Prostate gland (tissue), 2 donors: ENCODE results near the gene HSF2BP. TPM values are rescaled to one million over a fixed set of nuclear protein-coding genes. Genes with fewer than 3 reads are reported as not detected.
"Not testable (repeated sequence)": the region's sequence is repeated elsewhere in the genome, so short reads cannot be mapped to it uniquely, and the experiment has no call there.

Experiments
- DNase-seq: peaks from one replicate; pipeline ENCODE4 v3.0.0-alpha.2; 2019; ENCODE audit warnings: low spot score
- H3K27ac ChIP-seq, 2 donors: fragments of 200-600 bp; sonication (generic); 2 replicates each; pipeline ENCODE4 v1.5.1; 2017 to 2019
- H3K27me3 ChIP-seq: fragments of 200-600 bp; sonication (generic); replicated peaks from 2 replicates; pipeline ENCODE4 v1.5.1; 2019; ENCODE audit not compliant: insufficient read depth
- H3K36me3 ChIP-seq, 2 donors: fragments of 200-600 bp; sonication (generic); 1 replicate in 1 of 2; 2 replicates in 1 of 2; pipeline versions ENCODE4 v1.5.1 to v1.8.1; 2017 to 2019
- H3K4me1 ChIP-seq: fragments of 200-600 bp; sonication (generic); replicated peaks from 2 replicates; pipeline ENCODE4 v1.5.1; 2019
- H3K4me3 ChIP-seq, 2 donors: fragments of 200-600 bp; sonication (generic); 2 replicates each; pipeline ENCODE4 v1.5.1; 2017 to 2019
- H3K9me3 ChIP-seq: fragments of 200-600 bp; sonication (generic); 2 replicates; pipeline ENCODE4 v1.5.1; 2017
- POLR2A ChIP-seq: fragments of 450-650 bp; IDR thresholded peaks from one replicate; pipeline ENCODE4 v1.6.1; 2016; ENCODE audit warnings: antibody characterized with exemption, mild to moderate bottlenecking
- POLR2AphosphoS5 ChIP-seq: sonication (generic); formaldehyde crosslinking; IDR thresholded peaks from one replicate; pipeline ENCODE4 v1.6.1; 2017; ENCODE audit warnings: antibody characterized with exemption
- WGBS: methylation state at CpG from one replicate; pipeline ENCODE4 v1.1.5; 2018; 5-methylcytosine and 5-hydroxymethylcytosine counted together
- intact Hi-C: fragments of 100-400 bp; cut with DNase I; formaldehyde crosslinking; loops from one replicate; pipeline ENCODE4 v1.14.2; 2022
- total RNA-seq, 2 donors: library from RNA; depleted of rRNA; stranded (reverse); fragments of >200 nt; gene quantifications; one replicate each; pipeline ENCODE4 v1.1.0, GENCODE V29; 2016
- TF ChIP-seq, protein P1 (sequence below), 4 experiments: fragments of 200-600 bp in 2 of 4; fragments of 450-650 bp in 2 of 4; sonication (generic) in 2 of 4; IDR thresholded peaks; 1 replicate in 3 of 4; 2 replicates in 1 of 4; pipeline ENCODE4 v1.5.1; 2016 to 2019; ENCODE audit warnings: antibody characterized with exemption in 4 of 4, mild to moderate bottlenecking in 2 of 4, moderate library complexity in 2 of 4

HSF2BP gene
- total RNA-seq, 2 donors from 2014 or later = 3.2 to 7.0 TPM

- Histone ChIP-seq H3K9me3 (no peaks in the 10 kb centered on the region), H3K4me1 (no peaks in the 10 kb centered on the region), H3K27ac (no peak overlapping the region), H3K27me3 (no peaks in the 10 kb centered on the region), H3K4me3 (no peak overlapping the region), H3K36me3 (no peaks in the 10 kb centered on the region)
- DNase-seq = no peak
- TF ChIP-seq POLR2AphosphoS5 (no peak), POLR2A (no peak)
- TF ChIP-seq, protein P1, sequence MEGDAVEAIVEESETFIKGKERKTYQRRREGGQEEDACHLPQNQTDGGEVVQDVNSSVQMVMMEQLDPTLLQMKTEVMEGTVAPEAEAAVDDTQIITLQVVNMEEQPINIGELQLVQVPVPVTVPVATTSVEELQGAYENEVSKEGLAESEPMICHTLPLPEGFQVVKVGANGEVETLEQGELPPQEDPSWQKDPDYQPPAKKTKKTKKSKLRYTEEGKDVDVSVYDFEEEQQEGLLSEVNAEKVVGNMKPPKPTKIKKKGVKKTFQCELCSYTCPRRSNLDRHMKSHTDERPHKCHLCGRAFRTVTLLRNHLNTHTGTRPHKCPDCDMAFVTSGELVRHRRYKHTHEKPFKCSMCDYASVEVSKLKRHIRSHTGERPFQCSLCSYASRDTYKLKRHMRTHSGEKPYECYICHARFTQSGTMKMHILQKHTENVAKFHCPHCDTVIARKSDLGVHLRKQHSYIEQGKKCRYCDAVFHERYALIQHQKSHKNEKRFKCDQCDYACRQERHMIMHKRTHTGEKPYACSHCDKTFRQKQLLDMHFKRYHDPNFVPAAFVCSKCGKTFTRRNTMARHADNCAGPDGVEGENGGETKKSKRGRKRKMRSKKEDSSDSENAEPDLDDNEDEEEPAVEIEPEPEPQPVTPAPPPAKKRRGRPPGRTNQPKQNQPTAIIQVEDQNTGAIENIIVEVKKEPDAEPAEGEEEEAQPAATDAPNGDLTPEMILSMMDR (IDR thresholded peaks at IDR 0.05) = no peak
- WGBS = 87% methylated on average over 6 of the region's 6 CpGs
- intact Hi-C loops = no loop called here
Measured at GRCh38 chr21:43597540-43598250, 61.6 kb downstream of the HSF2BP start.

- TF ChIP-seq POLR2A (no peak), POLR2AphosphoS5 (no peak)
- TF ChIP-seq, protein P1 (IDR thresholded peaks at IDR 0.05) = no peak
- Histone ChIP-seq H3K27me3 (no peaks in the 10 kb centered on the region), H3K4me3 (no peak overlapping the region), H3K27ac (no peak overlapping the region), H3K9me3 (no peaks in the 10 kb centered on the region), H3K4me1 (no peaks in the 10 kb centered on the region), H3K36me3 (no peaks in the 10 kb centered on the region)
- no peak for DNase-seq
- WGBS = 97% methylated on average over 1 of the region's 1 CpG
- intact Hi-C loops = no loop called here
Measured at GRCh38 chr21:43597052-43597451, 62.2 kb downstream of the HSF2BP start.

- no peak overlapping the region for H3K4me3 ChIP-seq
- no peaks in the 10 kb centered on the region for H3K4me1 ChIP-seq
- TF ChIP-seq POLR2AphosphoS5 (no peak), POLR2A (no peak)
- TF ChIP-seq, protein P1 (IDR thresholded peaks at IDR 0.05) = no peak
- intact Hi-C loops = no loop called here
- no peak for DNase-seq
- H3K9me3 ChIP-seq = no peaks in the 10 kb centered on the region
- H3K27me3 ChIP-seq = no peaks in the 10 kb centered on the region
- 97% methylated on average over 5 of the region's 5 CpGs for WGBS
- H3K36me3 ChIP-seq = no peaks in the 10 kb centered on the region
- no peak overlapping the region for H3K27ac ChIP-seq
Measured at GRCh38 chr21:43596616-43597015, 62.7 kb downstream of the HSF2BP start.

- H3K4me1 ChIP-seq, intact Hi-C loops, H3K27me3 ChIP-seq, DNase-seq, H3K4me3 ChIP-seq, H3K9me3 ChIP-seq, H3K36me3 ChIP-seq, H3K27ac ChIP-seq: not testable (repeated sequence)
- WGBS = 94% methylated on average over 8 of the region's 8 CpGs
Measured at GRCh38 chr21:43595769-43596168, 63.5 kb downstream of the HSF2BP start.

- Histone ChIP-seq H3K9me3 (no peaks in the 10 kb centered on the region), H3K36me3 (no peaks in the 10 kb centered on the region), H3K4me1 (no peaks in the 10 kb centered on the region), H3K4me3 (no peak overlapping the region), H3K27ac (no peak overlapping the region), H3K27me3 (no peaks in the 10 kb centered on the region)
- DNase-seq = no peak
- WGBS = 86% methylated on average over 5 of the region's 5 CpGs
- intact Hi-C loops = no loop called here
- TF ChIP-seq, protein P1 (IDR thresholded peaks at IDR 0.05) = no peak
- TF ChIP-seq POLR2A (no peak), POLR2AphosphoS5 (no peak)
Measured at GRCh38 chr21:43593078-43593477, 66.2 kb downstream of the HSF2BP start.
